ENCODE results near the gene LIPF.
"Not testable (repeated sequence)": the region's sequence is repeated elsewhere in the genome, so short reads cannot be mapped to it uniquely, and the experiment has no call there.

LIPF gene

DNA sequence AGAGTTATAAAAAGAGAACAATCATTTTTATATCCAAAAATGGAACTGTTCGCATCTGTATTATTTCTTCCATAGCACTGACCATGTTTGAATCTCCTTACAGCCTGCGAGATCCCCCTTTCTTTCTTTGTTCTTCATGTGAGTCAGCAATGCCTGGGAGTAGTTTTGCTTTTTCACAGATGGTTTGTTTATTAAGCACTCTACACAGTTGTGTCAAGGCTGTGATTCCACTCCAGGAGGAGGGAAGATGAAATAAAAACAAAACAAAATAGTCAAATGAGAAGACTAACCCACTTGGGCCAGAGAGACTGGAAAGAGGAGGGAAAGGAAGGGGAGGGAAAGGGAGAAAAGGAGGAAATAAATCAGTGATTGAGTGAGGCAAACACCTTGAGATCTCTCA is 7.8 kb downstream of the LIPF start:
- DNase-seq (ENCODE audit: extremely low spot score, insufficient read length, low read depth) (no peak), FAIRE-seq (peak; percentile 15)

GRCh38 chr10:88676283-88677060 is 12.2 kb downstream of the LIPF start:
- DNase-seq (ENCODE audit: extremely low spot score, insufficient read length, low read depth): no peak
- peak; percentile 35 for FAIRE-seq

DNA sequence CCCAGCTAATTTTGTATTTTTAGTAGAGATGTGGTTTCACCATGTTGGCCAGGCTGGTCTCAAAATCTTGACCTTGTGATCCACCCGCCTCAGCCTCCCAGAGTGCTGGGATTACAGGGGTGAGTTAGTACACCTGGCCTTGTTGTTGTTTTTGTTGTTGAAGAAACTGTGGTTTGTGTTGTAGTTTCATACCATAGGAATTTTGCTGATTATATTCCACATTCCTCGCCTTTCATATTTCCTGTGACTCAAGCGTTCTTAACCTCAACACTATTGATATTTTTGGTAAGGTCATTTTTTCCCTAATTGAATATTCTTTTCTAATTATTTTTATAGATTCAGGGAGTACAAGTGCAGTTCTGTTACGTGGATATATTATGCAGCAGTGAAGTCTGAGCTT is 16.7 kb downstream of the LIPF start:
- FAIRE-seq: no peak
- no peak for DNase-seq (ENCODE audit: extremely low spot score, insufficient read length, low read depth)

DNA sequence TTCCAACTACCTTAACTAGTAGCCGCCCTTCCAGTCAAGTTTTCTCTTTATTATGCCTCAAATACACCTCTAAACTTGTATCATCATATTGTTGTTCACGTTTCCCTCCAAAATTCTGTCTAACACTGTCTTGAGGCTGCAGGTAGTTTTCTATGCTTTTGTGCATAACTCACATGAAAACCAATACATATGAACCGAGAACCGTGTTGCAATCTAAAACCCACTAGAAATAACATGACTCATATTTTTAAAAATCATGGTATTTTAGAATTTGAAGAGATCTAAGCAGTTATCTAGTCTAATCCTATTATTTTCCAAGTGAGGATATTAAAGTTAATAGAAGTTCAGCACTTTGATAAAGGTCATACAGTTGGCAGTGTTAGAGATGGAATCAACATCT is 18.2 kb downstream of the LIPF start:
- FAIRE-seq (no peak), DNase-seq (ENCODE audit: extremely low spot score, insufficient read length, low read depth) (no peak)

- FAIRE-seq (peak; percentile 81), DNase-seq (ENCODE audit: extremely low spot score, insufficient read length, low read depth) (peak; percentile 37)
These were observed 23.7 kb downstream of the LIPF start for GRCh38 chr10:88687853-88688467.

GRCh38 chr10:88689366-88689765 is 25.1 kb downstream of the LIPF start:
- no peak for FAIRE-seq
- DNase-seq (ENCODE audit: extremely low spot score, insufficient read length, low read depth): no peak

DNA sequence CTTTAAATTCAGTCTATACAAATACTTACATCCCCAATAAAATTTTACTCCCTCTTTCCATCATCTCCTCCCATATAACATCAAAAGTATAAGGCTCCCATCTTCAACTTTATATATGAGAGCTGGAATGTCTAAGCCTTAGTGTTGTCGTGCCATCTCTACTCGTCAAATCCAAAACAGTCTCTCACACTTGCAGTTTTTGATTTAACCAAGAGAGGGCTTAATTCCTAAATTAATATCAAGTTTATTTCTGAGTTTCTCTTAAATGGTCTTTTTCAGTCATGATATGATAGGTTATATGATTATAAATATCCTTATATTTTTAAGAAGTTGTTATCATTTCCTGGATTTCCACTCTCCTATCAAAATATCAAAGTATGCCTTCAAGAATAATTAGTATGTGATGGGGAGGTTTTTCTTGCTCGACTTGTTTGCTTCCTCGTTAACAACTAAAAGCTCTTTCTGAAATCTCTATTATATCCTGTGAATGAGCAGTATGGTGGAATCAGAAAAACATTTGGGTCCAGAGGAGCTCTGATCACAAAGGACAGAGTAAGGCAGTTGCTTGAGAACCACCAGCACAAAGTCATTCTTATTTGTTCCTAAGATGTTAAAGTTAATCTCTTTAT is 29.3 kb downstream of the LIPF start:
- DNase-seq (ENCODE audit: extremely low spot score, insufficient read length, low read depth) (no peak), FAIRE-seq (no peak)

DNA sequence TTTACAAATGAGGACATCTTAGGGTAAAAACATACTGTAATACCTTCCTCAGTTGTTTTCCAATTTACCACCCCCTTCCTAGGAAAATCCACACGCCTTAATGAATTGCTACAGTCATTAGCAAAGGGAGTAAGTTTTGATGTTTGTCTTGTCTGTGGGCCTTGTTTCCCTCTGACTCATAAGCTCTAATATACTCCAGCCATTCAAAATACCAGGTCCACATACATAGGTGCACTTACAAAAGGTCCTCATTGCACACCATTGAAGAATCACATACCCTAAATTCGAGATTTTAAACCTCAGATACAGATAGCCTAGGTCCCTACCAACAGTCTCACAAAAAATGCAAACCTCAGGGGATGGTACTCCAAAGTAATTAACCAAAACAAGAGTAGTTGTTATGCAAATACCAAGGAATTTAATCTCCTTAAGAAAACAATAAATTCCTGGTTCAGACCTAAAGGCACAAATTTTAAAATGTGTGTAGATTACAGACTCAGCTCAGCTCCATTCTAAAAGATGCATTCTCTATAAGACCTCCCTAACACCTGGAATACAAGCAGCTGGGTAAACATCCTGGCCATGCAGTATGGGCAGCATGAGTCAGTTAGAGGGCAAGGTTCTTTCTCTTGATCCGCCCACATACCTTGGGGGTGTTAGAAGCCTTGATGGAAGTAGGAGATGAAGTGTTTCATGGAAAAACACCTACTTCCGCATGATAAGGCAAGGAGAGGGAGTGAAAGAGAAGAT is 38.8 kb downstream of the LIPF start:
- DNase-seq (ENCODE audit: extremely low spot score, insufficient read length, low read depth) (no peak), FAIRE-seq (no peak)

DNA sequence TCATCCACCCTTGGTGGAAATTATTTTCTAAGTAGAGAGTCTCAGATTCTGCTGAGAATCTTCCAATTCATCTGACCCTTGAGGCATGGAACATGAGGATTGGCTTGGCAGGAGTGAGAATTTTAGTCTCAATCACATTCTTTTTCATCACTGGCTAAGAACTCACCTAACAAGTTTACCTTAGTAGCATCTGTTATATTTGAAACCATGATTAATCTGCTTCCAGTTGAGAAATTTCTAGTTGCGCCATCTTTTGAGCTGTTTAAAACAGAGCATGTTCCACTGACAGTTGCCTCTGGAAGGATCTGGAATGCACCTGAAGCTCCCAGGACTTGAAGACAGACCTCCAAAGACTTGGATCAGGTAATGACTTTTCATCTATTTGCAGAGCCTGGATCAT is 41.7 kb downstream of the LIPF start, which contains the start of gene LIPK:
TSS of gene LIPK (plus strand) at position 292 of the 400 bp plus-strand sequence. CDS start 18,295 bp downstream, outside the sequence.
- FAIRE-seq (no peak), DNase-seq (ENCODE audit: extremely low spot score, insufficient read length, low read depth) (no peak)

GRCh38 chr10:88707429-88708155 is 43.4 kb downstream of the LIPF start:
- DNase-seq (ENCODE audit: extremely low spot score, insufficient read length, low read depth) (no peak), FAIRE-seq (peak; percentile 31)

GRCh38 chr10:88709361-88709760 is 45.1 kb downstream of the LIPF start:
- FAIRE-seq; DNase-seq (ENCODE audit: extremely low spot score, insufficient read length, low read depth): not testable (repeated sequence)

DNA sequence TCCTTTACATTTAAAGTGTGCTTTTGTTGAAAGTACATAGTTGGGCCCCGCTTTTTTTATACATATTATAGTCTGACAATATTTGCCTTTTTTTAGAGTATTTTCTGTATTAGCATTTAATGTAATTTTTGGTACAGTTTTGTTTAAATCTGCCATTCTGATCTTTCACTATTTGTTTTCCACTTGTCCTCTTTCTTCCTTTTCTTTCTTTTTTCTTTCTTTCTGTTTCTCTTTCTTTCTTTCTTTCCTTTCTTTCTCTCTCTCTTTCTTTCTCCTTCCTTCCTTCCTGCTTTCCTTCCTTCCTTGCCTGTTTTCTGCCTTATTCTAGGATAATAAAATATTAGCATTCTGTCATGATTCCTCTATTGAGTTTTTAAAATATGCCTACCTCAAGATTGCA is 51.3 kb downstream of the LIPF start:
- FAIRE-seq: no peak
- DNase-seq (ENCODE audit: extremely low spot score, insufficient read length, low read depth): no peak

DNA sequence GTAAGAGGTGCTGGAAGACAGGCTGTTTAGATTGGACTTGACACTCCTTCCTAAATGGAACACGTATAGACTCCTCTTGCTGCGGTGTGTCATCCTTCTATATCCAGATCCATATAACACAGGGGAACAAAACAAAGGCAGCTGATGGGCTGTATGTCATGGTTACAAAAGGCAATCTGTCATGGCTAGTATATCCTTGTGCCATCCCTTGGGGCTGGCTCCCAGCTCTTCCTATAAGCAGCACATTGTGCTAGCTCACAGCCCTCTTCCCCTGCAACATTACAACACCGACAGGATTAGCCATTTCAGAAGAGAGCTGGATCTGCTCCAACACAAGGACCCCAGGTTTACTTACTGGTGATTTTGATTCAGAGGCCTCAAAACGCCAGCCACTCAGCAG is 57.1 kb downstream of the LIPF start:
- no peak for DNase-seq (ENCODE audit: extremely low spot score, insufficient read length, low read depth)
- FAIRE-seq: no peak

- DNase-seq (ENCODE audit: extremely low spot score, insufficient read length, low read depth): no peak
- peak; percentile 73 for FAIRE-seq
These were observed 61.6 kb downstream of the LIPF start for GRCh38 chr10:88725798-88726197.

DNA sequence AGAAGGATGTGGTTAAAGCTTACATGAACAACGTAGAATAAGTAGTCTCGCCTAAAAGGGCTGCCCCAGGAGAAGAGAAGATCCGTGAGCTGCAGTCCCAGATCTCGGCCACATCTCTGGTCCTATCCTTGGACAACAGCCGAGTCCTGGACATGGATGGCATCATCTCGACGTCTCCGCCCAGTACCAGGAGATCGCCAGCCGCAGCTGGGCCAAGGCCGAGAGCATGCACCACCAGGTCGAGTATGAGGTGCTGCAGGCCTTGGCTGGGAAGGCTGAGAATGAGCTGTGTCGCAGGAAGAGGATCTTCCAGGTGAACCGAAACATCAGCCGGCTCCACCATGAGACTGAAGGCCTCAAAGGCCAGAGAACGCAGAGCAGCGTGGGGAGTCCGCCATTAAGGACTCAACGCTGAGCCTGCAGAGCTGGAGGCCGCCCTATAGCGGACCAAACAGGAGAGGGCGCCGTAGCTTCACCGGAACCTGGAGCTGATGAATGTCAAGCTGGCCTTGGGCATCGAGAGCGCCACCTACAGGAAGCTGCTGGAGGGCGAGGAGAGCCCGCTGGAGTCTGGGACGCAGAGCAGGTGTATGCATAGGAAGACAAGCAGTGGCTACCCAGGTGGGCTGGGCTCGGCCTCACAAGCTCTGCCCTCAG is 64.0 kb downstream of the LIPF start:
- DNase-seq (ENCODE audit: extremely low spot score, insufficient read length, low read depth) (no peak), FAIRE-seq (no peak)
